GM13977 (cell line): Measurements from ENCODE around the gene CSRP1.
"Not testable (repeated sequence)": the region's sequence is repeated elsewhere in the genome, so short reads cannot be mapped to it uniquely, and the experiment has no call there.

Experiments used
- DNase-seq: peaks from one replicate; pipeline ENCODE4 v3.0.0; 2012; ENCODE audit warnings: low spot score
- CTCF ChIP-seq: IDR thresholded peaks from 2 replicates; pipeline ENCODE4 v1.5.1; 2012; ENCODE audit warnings: mild to moderate bottlenecking, control low read depth; ENCODE audit not compliant: insufficient read depth; ENCODE audit errors: extremely low read depth, missing control alignments
- in situ Hi-C: fragments of 300-500 bp; cut with MboI; formaldehyde crosslinking; loops from one replicate; pipeline ENCODE4 v1.12.0; 2022; ENCODE audit warnings: low sequenced_read_pairs, low pct_unique_long_range_greater_than_20kb, mixed read lengths, inconsistent platforms; ENCODE audit not compliant: unreplicated experiment

CSRP1 gene

DNA sequence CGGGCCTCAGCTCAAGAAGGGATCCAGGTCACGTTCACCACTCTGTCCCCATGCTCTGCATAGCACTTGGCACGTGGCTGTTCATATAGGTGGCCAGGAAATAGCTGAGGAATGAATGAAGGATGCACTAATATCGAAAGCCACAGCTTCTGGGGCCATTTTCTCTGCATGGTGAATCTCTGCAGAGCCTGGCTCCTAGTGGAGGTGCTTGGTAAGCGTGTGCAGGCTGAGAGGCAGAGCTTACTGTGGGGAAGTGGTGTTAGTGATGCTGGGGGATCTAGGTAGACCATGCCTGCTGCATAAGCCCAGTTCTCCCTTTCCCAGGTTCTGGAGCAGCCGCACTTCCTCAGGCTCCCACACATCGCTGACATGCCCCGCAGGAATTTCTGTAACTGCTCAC is 8.3 kb downstream of the CSRP1 start:
- in situ Hi-C loops, result no loop called here
- TF ChIP-seq CTCF, result no peak
- no peak for DNase-seq

- in situ Hi-C loops, result no loop called here
- no peak for DNase-seq
- TF ChIP-seq CTCF, result no peak
These were observed 8.9 kb downstream of the CSRP1 start for GRCh38 chr1:201497935-201498509.

GRCh38 chr1:201496296-201496690 is 10.6 kb downstream of the CSRP1 start:
- TF ChIP-seq CTCF, result no peak
- in situ Hi-C loops, result no loop called here
- DNase-seq, result no peak

DNA sequence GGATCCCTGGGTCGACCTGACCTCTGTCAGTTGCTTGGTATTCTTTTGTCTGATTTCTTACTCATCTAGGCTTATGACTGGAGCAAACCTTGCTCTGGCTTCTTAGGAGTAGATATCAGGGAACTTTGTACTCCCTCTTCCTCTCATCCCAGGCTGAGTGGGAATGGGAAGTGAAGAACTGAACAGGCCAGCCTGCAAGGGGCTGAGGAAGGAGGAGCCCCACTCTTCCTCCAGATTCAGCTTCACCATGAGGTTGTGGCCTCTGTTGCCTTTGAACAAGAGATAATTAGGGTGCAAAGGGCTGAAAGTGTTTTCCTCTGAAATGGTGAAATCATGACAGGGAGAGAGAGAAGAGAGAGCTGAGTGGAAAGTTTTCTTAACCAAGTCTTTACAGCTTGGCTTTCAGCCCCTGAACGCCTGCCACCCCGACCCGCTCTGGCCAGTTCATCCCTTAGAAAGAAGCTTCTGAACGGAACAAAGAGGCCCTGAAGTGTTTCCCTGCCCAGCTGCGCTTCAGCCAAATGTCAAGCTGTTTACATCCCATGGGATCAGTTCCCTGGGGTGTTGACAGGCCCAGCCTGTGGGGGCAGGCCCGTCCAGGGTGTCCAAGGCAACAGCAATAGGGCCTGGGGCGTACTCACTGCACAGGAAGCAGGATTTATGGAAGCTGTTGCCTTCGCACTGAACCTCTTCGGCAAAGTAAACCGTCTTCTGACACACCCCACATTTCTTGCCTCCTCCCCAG is 11.2 kb downstream of the CSRP1 start:
- in situ Hi-C loops, result no loop called here
- no peak for DNase-seq
- no peak for TF ChIP-seq CTCF

- no peak for DNase-seq
- no peak for TF ChIP-seq CTCF
- in situ Hi-C loops, result no loop called here
These were observed 12.9 kb downstream of the CSRP1 start for GRCh38 chr1:201493757-201494617.

DNA sequence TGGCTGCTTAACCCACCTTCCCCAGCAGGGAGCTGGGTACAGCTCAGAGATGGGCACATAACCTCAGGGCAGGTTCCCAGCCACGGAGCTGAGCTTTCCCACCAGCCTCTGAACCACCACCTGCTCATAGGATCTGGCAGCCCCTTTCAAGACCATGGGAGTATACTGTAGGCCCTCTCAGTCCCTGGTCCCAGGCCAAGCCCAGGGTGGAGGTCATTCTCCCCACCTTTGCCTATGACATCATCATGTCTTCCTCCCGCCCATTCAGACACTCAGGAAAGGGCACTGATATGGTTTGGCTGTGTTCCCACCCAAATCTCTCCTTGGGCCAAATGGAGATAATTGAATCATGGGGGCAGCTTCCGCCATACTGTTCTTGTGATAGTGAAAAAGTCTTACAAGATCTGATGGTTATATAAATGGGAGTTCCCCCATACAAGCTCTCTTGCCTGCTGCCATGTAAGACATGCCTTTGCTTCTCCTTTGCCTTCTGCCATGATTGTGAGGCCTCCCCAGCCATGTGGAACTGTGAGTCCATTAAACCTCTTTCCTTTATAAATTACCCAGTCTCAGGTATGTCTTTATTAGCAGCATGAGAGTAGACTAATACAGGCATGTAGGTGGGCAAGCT is 13.8 kb downstream of the CSRP1 start:
- DNase-seq, in situ Hi-C loops: not testable (repeated sequence)
